GM12874 (cell line): ENCODE measurements around the gene SLC30A7.

Source experiments
- TF ChIP-seq, protein P1 (sequence below): IDR thresholded peaks from 2 replicates; pipeline ENCODE4 v1.5.1; 2011; ENCODE audit warnings: low read depth, mild to moderate bottlenecking, control low read depth, low read length, moderate library complexity; ENCODE audit not compliant: insufficient read depth

Gene SLC30A7

DNA sequence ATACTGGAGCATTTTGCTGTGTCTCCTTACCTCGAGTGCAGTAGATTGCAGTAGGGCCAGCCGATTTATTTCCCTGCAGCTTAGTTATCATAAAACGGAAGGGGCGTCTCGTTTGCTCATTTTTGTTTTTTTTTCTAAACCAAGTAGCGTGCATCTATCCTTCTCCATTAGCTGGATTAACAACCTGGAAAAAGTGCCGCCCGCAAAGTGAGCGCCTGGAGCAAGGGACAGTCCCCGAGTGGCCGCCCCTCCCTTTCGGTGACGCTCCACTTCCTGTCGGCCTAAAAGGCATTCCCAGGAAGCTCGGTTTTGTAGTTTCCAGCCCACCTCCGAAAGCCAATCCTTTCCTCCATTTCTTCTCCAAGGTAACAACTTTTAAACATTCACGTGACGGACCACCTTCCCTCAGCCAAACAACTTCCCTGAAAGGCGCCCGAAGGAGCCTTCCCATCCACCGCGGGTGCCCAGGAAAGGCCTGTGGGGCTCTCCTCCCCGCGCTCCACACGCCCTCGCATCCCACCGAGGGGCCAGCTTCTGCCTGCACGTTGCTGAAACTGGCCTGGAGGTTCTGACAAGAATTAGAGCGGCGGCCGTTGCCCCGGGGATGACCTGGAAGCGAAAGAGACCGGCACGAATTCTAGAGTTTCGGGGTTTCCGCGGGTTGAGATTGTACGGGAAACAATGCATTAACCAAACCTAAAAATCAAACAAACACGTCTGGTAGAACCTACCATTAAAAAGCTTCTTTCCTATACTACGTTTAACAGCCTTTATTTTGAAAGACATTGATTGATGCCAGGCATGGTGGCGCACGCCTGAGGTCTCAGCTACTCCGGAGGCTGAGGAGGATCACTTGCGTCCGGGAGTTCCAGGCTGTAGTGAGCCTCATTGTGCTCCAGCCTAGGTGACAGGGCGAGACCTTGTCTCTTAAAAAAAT lies 1.0 kb upstream of the SLC30A7 start, which contains the start of gene EXTL2:
TSS of gene EXTL2 (minus strand) at position 240 of the 937 bp plus-strand sequence. CDS start 6,085 bp downstream, outside the sequence.
- TF ChIP-seq, protein P1, sequence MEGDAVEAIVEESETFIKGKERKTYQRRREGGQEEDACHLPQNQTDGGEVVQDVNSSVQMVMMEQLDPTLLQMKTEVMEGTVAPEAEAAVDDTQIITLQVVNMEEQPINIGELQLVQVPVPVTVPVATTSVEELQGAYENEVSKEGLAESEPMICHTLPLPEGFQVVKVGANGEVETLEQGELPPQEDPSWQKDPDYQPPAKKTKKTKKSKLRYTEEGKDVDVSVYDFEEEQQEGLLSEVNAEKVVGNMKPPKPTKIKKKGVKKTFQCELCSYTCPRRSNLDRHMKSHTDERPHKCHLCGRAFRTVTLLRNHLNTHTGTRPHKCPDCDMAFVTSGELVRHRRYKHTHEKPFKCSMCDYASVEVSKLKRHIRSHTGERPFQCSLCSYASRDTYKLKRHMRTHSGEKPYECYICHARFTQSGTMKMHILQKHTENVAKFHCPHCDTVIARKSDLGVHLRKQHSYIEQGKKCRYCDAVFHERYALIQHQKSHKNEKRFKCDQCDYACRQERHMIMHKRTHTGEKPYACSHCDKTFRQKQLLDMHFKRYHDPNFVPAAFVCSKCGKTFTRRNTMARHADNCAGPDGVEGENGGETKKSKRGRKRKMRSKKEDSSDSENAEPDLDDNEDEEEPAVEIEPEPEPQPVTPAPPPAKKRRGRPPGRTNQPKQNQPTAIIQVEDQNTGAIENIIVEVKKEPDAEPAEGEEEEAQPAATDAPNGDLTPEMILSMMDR = no peak

DNA sequence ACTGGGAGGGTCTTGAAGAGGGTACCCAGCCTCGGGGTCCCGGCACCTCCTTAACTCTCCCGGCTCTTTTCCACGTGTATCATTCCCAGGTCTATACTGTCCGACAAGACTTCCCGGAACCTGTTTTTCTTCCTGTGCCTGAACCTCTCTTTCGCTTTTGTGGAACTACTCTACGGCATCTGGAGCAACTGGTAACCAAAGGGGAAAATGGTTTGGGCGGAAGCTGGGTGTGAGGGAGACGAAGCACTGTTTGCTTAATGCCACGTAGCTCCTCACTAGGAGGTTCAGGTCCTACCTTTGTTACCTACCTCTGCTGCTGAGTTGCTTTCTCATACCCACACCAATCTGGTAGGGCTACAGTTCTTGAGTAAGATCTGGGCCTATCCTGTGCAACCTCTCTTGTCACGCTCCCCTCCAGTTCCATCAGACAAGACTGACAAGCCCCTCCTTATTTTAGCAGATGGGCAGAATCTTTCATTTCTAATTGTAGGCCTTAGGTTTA lies 642 bp downstream of the SLC30A7 start:
- TF ChIP-seq, protein P1 = no peak

DNA sequence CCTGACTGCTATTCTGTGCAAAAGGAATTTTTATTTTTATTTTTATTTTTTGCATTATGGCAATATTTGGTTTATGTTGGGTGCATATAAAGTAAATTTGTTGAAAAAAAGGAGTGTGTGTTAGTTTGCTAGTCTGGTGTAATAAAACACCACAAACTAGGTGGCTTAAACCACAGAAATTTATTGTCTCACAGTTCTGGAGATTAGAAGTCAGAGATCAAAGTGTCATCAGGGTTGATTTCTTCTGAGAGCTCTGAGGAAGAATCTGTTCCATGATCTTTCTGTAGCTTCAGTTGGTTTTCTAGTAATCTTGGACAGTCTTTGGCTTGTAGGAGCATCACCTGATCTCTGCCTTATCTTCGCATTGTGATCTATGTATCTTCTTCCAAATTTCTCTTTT lies 6.5 kb downstream of the SLC30A7 start:
- TF ChIP-seq, protein P1 = no peak

GRCh38 chr1:100903777-100904176 lies 7.9 kb downstream of the SLC30A7 start:
- TF ChIP-seq, protein P1 = no peak

DNA sequence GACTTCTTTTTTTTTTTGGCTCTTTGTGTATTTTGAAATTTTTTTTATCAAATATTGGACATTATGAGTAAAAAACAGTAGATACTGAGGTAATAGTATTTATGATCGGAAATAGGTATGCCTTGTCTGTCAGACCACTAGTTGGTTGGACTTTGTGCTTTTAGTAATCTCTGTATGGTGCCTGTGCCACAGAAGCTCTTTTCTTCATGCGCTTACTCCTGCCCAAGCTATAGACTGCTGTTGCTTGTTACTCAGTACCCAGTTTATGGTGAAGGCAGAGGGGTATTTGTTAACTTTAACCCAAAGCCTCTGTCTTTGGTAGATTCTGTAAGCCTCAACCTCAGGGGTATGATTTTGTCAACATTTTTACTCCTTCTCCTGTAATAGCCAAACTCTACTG lies 8.6 kb downstream of the SLC30A7 start:
- TF ChIP-seq, protein P1 = no peak

- TF ChIP-seq, protein P1 = no peak
These were observed 9.3 kb downstream of the SLC30A7 start for GRCh38 chr1:100905181-100905580.

- TF ChIP-seq, protein P1 = no peak
These were observed 12.0 kb downstream of the SLC30A7 start for GRCh38 chr1:100907887-100908286.
